OCI-LY1 (cell line): ENCODE measurements around the gene KRT6A.

Experiments
- H2AFZ ChIP-seq: fragments of 200-600 bp; sonication (generic), shearing (Covaris generic); 2 replicates; pipeline ENCODE4 v1.6.0; 2014; ENCODE audit warnings: antibody characterized with exemption, mild to moderate bottlenecking, low read length
- H3F3A ChIP-seq: fragments of 200-600 bp; sonication (generic), shearing (Covaris generic); 2 replicates; pipeline ENCODE4 v1.6.0; 2014; ENCODE audit warnings: mild to moderate bottlenecking, antibody characterized with exemption, low read length, moderate library complexity; ENCODE audit not compliant: insufficient read depth
- H3K27ac ChIP-seq: fragments of 200-600 bp; sonication (generic); 2 replicates; pipeline ENCODE4 v1.5.1; 2014; ENCODE audit warnings: low read length, mixed run types, mild to moderate bottlenecking, low read depth; ENCODE audit not compliant: poor library complexity, severe bottlenecking
- H3K27me3 ChIP-seq: fragments of 200-600 bp; sonication (generic); 2 replicates; pipeline ENCODE4 v1.6.0; 2014; ENCODE audit warnings: antibody characterized with exemption, mild to moderate bottlenecking, low read length, moderate library complexity; ENCODE audit not compliant: insufficient read depth
- H3K36me3 ChIP-seq: fragments of 200-600 bp; sonication (generic); 2 replicates; pipeline ENCODE4 v1.6.1; 2014; ENCODE audit warnings: mild to moderate bottlenecking, antibody characterized with exemption, low read length, moderate library complexity, mixed read lengths; ENCODE audit not compliant: insufficient read depth
- H3K4me1 ChIP-seq: fragments of 200-600 bp; sonication (generic); 2 replicates; pipeline ENCODE4 v1.5.1; 2014; ENCODE audit warnings: mild to moderate bottlenecking, low read length, moderate library complexity; ENCODE audit not compliant: insufficient read depth, severe bottlenecking
- H3K4me2 ChIP-seq: fragments of 200-600 bp; sonication (generic), shearing (Covaris generic); 2 replicates; pipeline ENCODE4 v1.6.1; 2014; ENCODE audit warnings: low read length
- H3K4me3 ChIP-seq: fragments of 200-600 bp; sonication (generic); 2 replicates; pipeline ENCODE4 v1.5.1; 2014; ENCODE audit warnings: low read length, low read depth, mild to moderate bottlenecking, mixed read lengths; ENCODE audit not compliant: poor library complexity, severe bottlenecking
- H3K79me2 ChIP-seq: fragments of 200-600 bp; shearing (Covaris generic); 2 replicates; pipeline ENCODE4 v1.6.1; 2016; ENCODE audit warnings: mixed run types, low read length, mixed read lengths; ENCODE audit not compliant: insufficient read depth
- H3K9ac ChIP-seq: fragments of 200-600 bp; sonication (generic), shearing (Covaris generic); 2 replicates; pipeline ENCODE4 v1.6.1; 2014; ENCODE audit warnings: mild to moderate bottlenecking, low read length, mixed read lengths
- H3K9me2 ChIP-seq: fragments of 200-600 bp; sonication (generic), shearing (Covaris generic); 2 replicates; pipeline ENCODE4 v1.6.1; 2014; ENCODE audit warnings: low read depth, mild to moderate bottlenecking, low read length, mixed read lengths
- H3K9me3 ChIP-seq: fragments of 200-600 bp; shearing (Covaris generic); 2 replicates; pipeline ENCODE4 v1.6.1; 2014; ENCODE audit warnings: low read length, mixed read lengths
- H4K20me1 ChIP-seq: fragments of 200-600 bp; sonication (generic), shearing (Covaris generic); 2 replicates; pipeline ENCODE4 v1.6.0; 2016; ENCODE audit warnings: mild to moderate bottlenecking, low read length; ENCODE audit not compliant: insufficient read depth
- CTCF ChIP-seq: fragments of 200-600 bp; sonication (generic), shearing (Covaris generic); IDR thresholded peaks from 2 replicates; pipeline ENCODE4 v1.5.1; 2017; ENCODE audit warnings: mild to moderate bottlenecking, antibody characterized with exemption, low read length, moderate library complexity, mixed read lengths
- EZH2 ChIP-seq: fragments of 200-600 bp; sonication (generic), shearing (Covaris generic); IDR thresholded peaks from 2 replicates; pipeline ENCODE4 v1.8.0; 2017; ENCODE audit warnings: borderline replicate concordance, mixed run types, mild to moderate bottlenecking, antibody characterized with exemption, low read length, moderate library complexity, mixed read lengths

The KRT6A gene

GRCh38 chr12:52442600-52443061 lies 50.4 kb downstream of the KRT6A start:
- no peaks in the 10 kb centered on the region for H3K9me3 ChIP-seq
- no peak overlapping the region for H3K27ac ChIP-seq
- no peak overlapping the region for H3K4me3 ChIP-seq
- no peaks in the 10 kb centered on the region for H3K36me3 ChIP-seq
- H3F3A ChIP-seq, result no peaks in the 10 kb centered on the region
- no peaks in the 10 kb centered on the region for H3K4me1 ChIP-seq
- H3K27me3 ChIP-seq, result peaks cover 3% of the 10 kb centered on the region
- no peak for TF ChIP-seq EZH2
- no peak for TF ChIP-seq CTCF
- no peak overlapping the region for H3K4me2 ChIP-seq
- no peak overlapping the region for H3K9ac ChIP-seq
- H2AFZ ChIP-seq, result no peak overlapping the region
- H3K79me2 ChIP-seq, result no peaks in the 10 kb centered on the region
- H4K20me1 ChIP-seq, result no peaks in the 10 kb centered on the region
- H3K9me2 ChIP-seq, result no peaks in the 10 kb centered on the region

GRCh38 chr12:52441320-52441911 lies 51.6 kb downstream of the KRT6A start:
- Histone ChIP-seq H3K9me3 (no peaks in the 10 kb centered on the region), H3K4me2 (no peak overlapping the region), H4K20me1 (no peaks in the 10 kb centered on the region), H3K27ac (no peak overlapping the region), H3K9ac (no peak overlapping the region), H2AFZ (no peak overlapping the region), H3F3A (no peaks in the 10 kb centered on the region), H3K4me3 (no peak overlapping the region), H3K4me1 (no peaks in the 10 kb centered on the region), H3K79me2 (no peaks in the 10 kb centered on the region), H3K27me3 (peaks cover 3% of the 10 kb centered on the region), H3K36me3 (no peaks in the 10 kb centered on the region), H3K9me2 (no peaks in the 10 kb centered on the region)
- TF ChIP-seq EZH2 (no peak), CTCF (no peak)

- H3K27ac ChIP-seq, result no peak overlapping the region
- H3K9ac ChIP-seq, result no peak overlapping the region
- H3K9me3 ChIP-seq, result no peaks in the 10 kb centered on the region
- no peaks in the 10 kb centered on the region for H4K20me1 ChIP-seq
- H3K79me2 ChIP-seq, result no peaks in the 10 kb centered on the region
- peaks cover 3% of the 10 kb centered on the region for H3K27me3 ChIP-seq
- no peaks in the 10 kb centered on the region for H3K36me3 ChIP-seq
- no peak overlapping the region for H3K4me2 ChIP-seq
- no peak for TF ChIP-seq EZH2
- H2AFZ ChIP-seq, result no peak overlapping the region
- no peaks in the 10 kb centered on the region for H3K9me2 ChIP-seq
- no peaks in the 10 kb centered on the region for H3K4me1 ChIP-seq
- no peak overlapping the region for H3K4me3 ChIP-seq
- H3F3A ChIP-seq, result no peaks in the 10 kb centered on the region
Observed at GRCh38 chr12:52440821-52441319, 52.2 kb downstream of the KRT6A start.

- H3K9me3 ChIP-seq, result no peaks in the 10 kb centered on the region
Observed at GRCh38 chr12:52439845-52440244, 53.2 kb downstream of the KRT6A start.

More at GRCh38 chr12:52439845-52440244, 53.2 kb downstream of the KRT6A start:
- H3K27ac ChIP-seq, result no peak overlapping the region
- TF ChIP-seq CTCF (no peak), EZH2 (no peak)
- H2AFZ ChIP-seq, result no peak overlapping the region
- H4K20me1 ChIP-seq, result no peaks in the 10 kb centered on the region
- no peaks in the 10 kb centered on the region for H3K9me2 ChIP-seq
- no peaks in the 10 kb centered on the region for H3K4me1 ChIP-seq
- H3K9ac ChIP-seq, result no peak overlapping the region
- H3K4me2 ChIP-seq, result no peak overlapping the region
- H3K36me3 ChIP-seq, result no peaks in the 10 kb centered on the region
- H3K27me3 ChIP-seq, result peaks cover 3% of the 10 kb centered on the region
- no peaks in the 10 kb centered on the region for H3F3A ChIP-seq
- H3K79me2 ChIP-seq, result no peaks in the 10 kb centered on the region
- H3K4me3 ChIP-seq, result no peak overlapping the region
